Activated CD8-positive, alpha-beta memory T cell treated with anti-CD3 and anti-CD28 coated beads for 36 hours (primary cell): Measurements from ENCODE around the gene CXorf49. TPM values are rescaled to one million over a fixed set of nuclear protein-coding genes. Genes with fewer than 3 reads are reported as not detected.
"Not testable (repeated sequence)": the region's sequence is repeated elsewhere in the genome, so short reads cannot be mapped to it uniquely, and the experiment has no call there.

Experiments
- CTCF ChIA-PET: fragments of 350-600 bp; sonication (Branson Sonifier 250); formaldehyde crosslinking; loops from one replicate; lab custom pipeline; 2021; ENCODE audit warnings: antibody characterized with exemption; lab: Charles Lee
- POLR2A ChIA-PET: fragments of 350-600 bp; sonication (Branson Sonifier 250); formaldehyde crosslinking; loops from one replicate; lab custom pipeline; 2021; ENCODE audit warnings: antibody characterized with exemption; lab: Charles Lee
- total RNA-seq, 2 experiments: library from RNA; stranded (reverse); gene quantifications; one replicate each; pipeline ENCODE4 v1.2.3, GENCODE V29; 2021

CXorf49 gene
- not detected for total RNA-seq

- CTCF ChIA-PET, POLR2A ChIA-PET: not testable (repeated sequence)
These were observed at the start of gene CXorf49 for GRCh38 chrX:71718185-71718584. Gene CXorf49, minus strand, starts transcription at chrX:71718285. Its CDS starts 134 bp downstream, at chrX:71718151.

- CTCF ChIA-PET, POLR2A ChIA-PET: not testable (repeated sequence)
These were observed 49.0 kb upstream of the CXorf49 start for GRCh38 chrX:71767134-71767533.

GRCh38 chrX:71765613-71766012 lies 47.5 kb upstream of the CXorf49 start:
- POLR2A ChIA-PET, CTCF ChIA-PET: not testable (repeated sequence)

GRCh38 chrX:71764832-71765231 lies 46.7 kb upstream of the CXorf49 start:
- POLR2A ChIA-PET, CTCF ChIA-PET: not testable (repeated sequence)

- POLR2A ChIA-PET, CTCF ChIA-PET: not testable (repeated sequence)
These were observed 45.0 kb upstream of the CXorf49 start, which contains the start of gene CXorf49B for GRCh38 chrX:71763049-71763448. Gene CXorf49B, plus strand, starts transcription at chrX:71763349. Its CDS starts 75 bp downstream, at chrX:71763424.

GRCh38 chrX:71760688-71761281 lies 42.7 kb upstream of the CXorf49 start:
- CTCF ChIA-PET, POLR2A ChIA-PET: not testable (repeated sequence)

GRCh38 chrX:71720289-71720886 lies 2.3 kb upstream of the CXorf49 start:
- POLR2A ChIA-PET, result not testable (repeated sequence)

GRCh38 chrX:71719195-71719594 lies 1.1 kb upstream of the CXorf49 start:
- CTCF ChIA-PET, POLR2A ChIA-PET: not testable (repeated sequence)

More at GRCh38 chrX:71720289-71720886, 2.3 kb upstream of the CXorf49 start:
- CTCF ChIA-PET, result not testable (repeated sequence)

- CTCF ChIA-PET, POLR2A ChIA-PET: not testable (repeated sequence)
These were observed 1.8 kb downstream of the CXorf49 start for GRCh38 chrX:71716323-71716722.

GRCh38 chrX:71715551-71715950 lies 2.5 kb downstream of the CXorf49 start:
- POLR2A ChIA-PET, CTCF ChIA-PET: not testable (repeated sequence)

GRCh38 chrX:71714064-71714463 lies 4.0 kb downstream of the CXorf49 start:
- POLR2A ChIA-PET, CTCF ChIA-PET: not testable (repeated sequence)

GRCh38 chrX:71702853-71703252 lies 15.2 kb downstream of the CXorf49 start:
- POLR2A ChIA-PET, CTCF ChIA-PET: not testable (repeated sequence)

- CTCF ChIA-PET, POLR2A ChIA-PET: not testable (repeated sequence)
These were observed 19.1 kb downstream of the CXorf49 start for GRCh38 chrX:71699023-71699344.

GRCh38 chrX:71698299-71699022 lies 19.6 kb downstream of the CXorf49 start:
- POLR2A ChIA-PET, result not testable (repeated sequence)

GRCh38 chrX:71697466-71698298 lies 20.4 kb downstream of the CXorf49 start:
- POLR2A ChIA-PET, CTCF ChIA-PET: not testable (repeated sequence)

More at GRCh38 chrX:71698299-71699022, 19.6 kb downstream of the CXorf49 start:
- CTCF ChIA-PET, result not testable (repeated sequence)

GRCh38 chrX:71696641-71697465 lies 21.2 kb downstream of the CXorf49 start:
- POLR2A ChIA-PET, CTCF ChIA-PET: not testable (repeated sequence)

- ChIA-PET CTCF (no interaction called here), POLR2A (no interaction called here)
These were observed 38.4 kb downstream of the CXorf49 start for GRCh38 chrX:71679575-71680207.

GRCh38 chrX:71677195-71677594 lies 40.9 kb downstream of the CXorf49 start:
- CTCF ChIA-PET, POLR2A ChIA-PET: not testable (repeated sequence)
